OCI-LY1 (cell line): Measurements from ENCODE around the gene GRM7.

ENCODE experiments used
- CTCF ChIP-seq: fragments of 200-600 bp; sonication (generic), shearing (Covaris generic); IDR thresholded peaks from 2 replicates; pipeline ENCODE4 v1.5.1; 2017; ENCODE audit warnings: mild to moderate bottlenecking, antibody characterized with exemption, low read length, moderate library complexity, mixed read lengths
- EZH2 ChIP-seq: fragments of 200-600 bp; sonication (generic), shearing (Covaris generic); IDR thresholded peaks from 2 replicates; pipeline ENCODE4 v1.8.0; 2017; ENCODE audit warnings: borderline replicate concordance, mixed run types, mild to moderate bottlenecking, antibody characterized with exemption, low read length, moderate library complexity, mixed read lengths

GRCh38 chr3:7585052-7585451 lies 724.1 kb downstream of the GRM7 start:
- TF ChIP-seq CTCF = no peak
- TF ChIP-seq EZH2 = no peak
